K562 (cell line): ENCODE measurements around the gene CMBL. TPM values are rescaled to one million over a fixed set of nuclear protein-coding genes. Genes with fewer than 3 reads are reported as not detected.

Source experiments
- FIP1L1 ChIP-seq: fragments of 200-400 bp; formaldehyde crosslinking; IDR thresholded peaks from 2 replicates; pipeline ENCODE4 v1.6.1; 2018; ENCODE audit warnings: mild to moderate bottlenecking, low read depth, low read length; ENCODE audit not compliant: poor library complexity, severe bottlenecking
- FUS ChIP-seq: fragments of 200-400 bp; formaldehyde crosslinking; optimal IDR thresholded peaks from 2 replicates; pipeline ENCODE3; 2017; ENCODE audit warnings: low read depth, low read length
- HCFC1 ChIP-seq: IDR thresholded peaks from 2 replicates; pipeline ENCODE4 v1.6.1; 2012; ENCODE audit warnings: low read depth, low read length, improper control_type of control experiment
- MXI1 ChIP-seq: IDR thresholded peaks from 2 replicates; pipeline ENCODE4 v1.6.1; 2011; ENCODE audit warnings: low read depth, mild to moderate bottlenecking, improper control_type of control experiment, low read length
- NFE2 ChIP-seq: IDR thresholded peaks from 2 replicates; pipeline ENCODE4 v1.6.1; 2014; ENCODE audit warnings: antibody characterized with exemption, low read depth
- PKNOX1 ChIP-seq: fragments of 450-650 bp; IDR thresholded peaks from 2 replicates; pipeline ENCODE4 v1.6.1; 2016
- PML ChIP-seq: IDR thresholded peaks from 2 replicates; pipeline ENCODE4 v1.6.1; 2012; ENCODE audit warnings: low read length, inconsistent platforms
- SIN3B ChIP-seq: fragments of 450-650 bp; IDR thresholded peaks from 2 replicates; pipeline ENCODE4 v1.6.1; 2017; ENCODE audit warnings: low read depth, mild to moderate bottlenecking, moderate library complexity
- SREBF2 ChIP-seq: sonication (generic); formaldehyde crosslinking; IDR thresholded peaks from 2 replicates; pipeline ENCODE4 v1.4.0; 2020; ENCODE audit warnings: mild to moderate bottlenecking, missing genetic modification reagents
- SRSF1 ChIP-seq: fragments of 200-400 bp; formaldehyde crosslinking; IDR thresholded peaks from 2 replicates; pipeline ENCODE4 v1.6.1; 2017; ENCODE audit warnings: mild to moderate bottlenecking, low read depth, low read length, moderate library complexity
- STAT5A ChIP-seq: IDR thresholded peaks from 2 replicates; pipeline ENCODE4 v1.6.1; 2012; ENCODE audit warnings: low read length, inconsistent platforms, borderline replicate concordance
- XRCC5 ChIP-seq: fragments of 200-400 bp; formaldehyde crosslinking; IDR thresholded peaks from 2 replicates; pipeline ENCODE4 v1.6.1; 2017; ENCODE audit warnings: low read depth, mild to moderate bottlenecking, low read length
- polyA plus RNA-seq, 8 experiments: library from polyadenylated mRNA; depleted of rRNA in 4 of 8; stranded (reverse) in 5 of 8; unstranded in 3 of 8; fragments of >200 nt; fragmentation: Nextera tagmentation in 2 of 8; fragmentation: Illumina TruSeq in 1 of 8; extraction: Ambion mirVana in 2 of 8; extraction: Trizol in 1 of 8; gene quantifications; 2 replicates each; pipeline versions ENCODE4 v1.2.1 to v1.2.3, GENCODE V29; 2011 to 2014; ENCODE audit warnings: inconsistent platforms in 1 of 8, missing spikeins in 1 of 8
- total RNA-seq, 7 experiments: library from RNA; depleted of rRNA in 6 of 7; stranded (reverse); fragments of >200 nt in 6 of 7; fragmentation: Illumina TruSeq in 2 of 7; extraction: Trizol in 2 of 7; gene quantifications; 2 replicates each; pipeline versions ENCODE4 v1.2.1 to v1.2.3, GENCODE V29; 2011 to 2021; ENCODE audit warnings: low replicate concordance in 1 of 7
- TF ChIP-seq, protein P1 (sequence below), 2 experiments: fragments of 450-650 bp; IDR thresholded peaks; 2 replicates each; pipeline ENCODE4 v1.6.1; 2018; ENCODE audit warnings: mild to moderate bottlenecking in 2 of 2, low read depth in 1 of 2; ENCODE audit not compliant: partially characterized antibody in 2 of 2
- TF ChIP-seq, protein P2 (sequence below): fragments of 250-450 bp; sonication (Bioruptor Pico); IDR thresholded peaks from 2 replicates; pipeline ENCODE4 v1.8.0; 2022; ENCODE audit warnings: moderate library complexity, mild to moderate bottlenecking, inconsistent platforms
- TF ChIP-seq, protein P3 (sequence below): sonication (generic); formaldehyde crosslinking; IDR thresholded peaks from 2 replicates; pipeline ENCODE4 v1.9.0; 2022; ENCODE audit warnings: mild to moderate bottlenecking, missing genetic modification reagents

CMBL gene
- total and polyA plus RNA-seq, 9 of the 15 experiments (the other 6 are each of a cell fraction or from before 2014, with no cell fraction given): 22.6 to 192 (median 71.1) TPM

DNA sequence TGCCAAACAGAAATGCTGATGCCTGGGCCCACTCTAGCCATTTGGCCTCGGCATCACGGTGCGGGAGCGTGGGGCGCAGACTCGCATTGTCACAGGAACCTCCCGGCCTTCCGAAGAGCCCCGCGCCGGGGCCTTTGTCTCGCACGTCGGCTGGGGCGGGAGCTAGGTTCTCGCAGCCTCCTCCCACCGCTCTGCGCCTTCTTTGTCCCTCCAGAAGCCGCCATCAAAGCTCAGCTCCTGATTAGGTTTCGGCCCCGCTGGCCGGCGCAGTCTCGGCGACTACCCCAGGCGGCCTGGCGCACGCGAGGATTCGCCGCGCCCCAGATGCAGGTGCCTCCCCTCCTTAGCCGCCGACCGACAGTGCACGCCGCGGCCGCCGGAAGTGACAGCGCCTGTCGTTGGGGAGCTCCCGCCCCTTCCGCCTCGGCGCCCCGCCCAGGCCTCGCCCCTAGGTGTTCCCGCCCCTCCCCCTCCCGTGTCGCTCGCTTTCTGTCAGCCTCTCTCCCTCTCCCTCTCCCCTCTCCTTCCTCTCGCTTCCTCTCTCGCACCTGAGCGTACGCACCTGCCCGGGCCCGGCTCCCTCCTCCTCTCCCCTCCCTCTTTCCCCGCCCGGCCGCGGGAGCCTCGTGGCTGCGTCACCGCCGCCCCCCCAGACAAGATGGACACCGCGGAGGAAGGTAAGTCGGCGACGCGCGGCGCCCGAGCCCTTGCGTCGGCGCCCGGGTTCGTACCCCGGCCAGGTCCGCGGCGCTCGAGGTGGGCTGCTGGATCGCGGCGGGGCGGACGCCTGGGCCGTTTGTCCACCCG lies 45.7 kb upstream of the CMBL start, which contains the start of gene MARCHF6 (continued):
- TF ChIP-seq, protein P1, sequence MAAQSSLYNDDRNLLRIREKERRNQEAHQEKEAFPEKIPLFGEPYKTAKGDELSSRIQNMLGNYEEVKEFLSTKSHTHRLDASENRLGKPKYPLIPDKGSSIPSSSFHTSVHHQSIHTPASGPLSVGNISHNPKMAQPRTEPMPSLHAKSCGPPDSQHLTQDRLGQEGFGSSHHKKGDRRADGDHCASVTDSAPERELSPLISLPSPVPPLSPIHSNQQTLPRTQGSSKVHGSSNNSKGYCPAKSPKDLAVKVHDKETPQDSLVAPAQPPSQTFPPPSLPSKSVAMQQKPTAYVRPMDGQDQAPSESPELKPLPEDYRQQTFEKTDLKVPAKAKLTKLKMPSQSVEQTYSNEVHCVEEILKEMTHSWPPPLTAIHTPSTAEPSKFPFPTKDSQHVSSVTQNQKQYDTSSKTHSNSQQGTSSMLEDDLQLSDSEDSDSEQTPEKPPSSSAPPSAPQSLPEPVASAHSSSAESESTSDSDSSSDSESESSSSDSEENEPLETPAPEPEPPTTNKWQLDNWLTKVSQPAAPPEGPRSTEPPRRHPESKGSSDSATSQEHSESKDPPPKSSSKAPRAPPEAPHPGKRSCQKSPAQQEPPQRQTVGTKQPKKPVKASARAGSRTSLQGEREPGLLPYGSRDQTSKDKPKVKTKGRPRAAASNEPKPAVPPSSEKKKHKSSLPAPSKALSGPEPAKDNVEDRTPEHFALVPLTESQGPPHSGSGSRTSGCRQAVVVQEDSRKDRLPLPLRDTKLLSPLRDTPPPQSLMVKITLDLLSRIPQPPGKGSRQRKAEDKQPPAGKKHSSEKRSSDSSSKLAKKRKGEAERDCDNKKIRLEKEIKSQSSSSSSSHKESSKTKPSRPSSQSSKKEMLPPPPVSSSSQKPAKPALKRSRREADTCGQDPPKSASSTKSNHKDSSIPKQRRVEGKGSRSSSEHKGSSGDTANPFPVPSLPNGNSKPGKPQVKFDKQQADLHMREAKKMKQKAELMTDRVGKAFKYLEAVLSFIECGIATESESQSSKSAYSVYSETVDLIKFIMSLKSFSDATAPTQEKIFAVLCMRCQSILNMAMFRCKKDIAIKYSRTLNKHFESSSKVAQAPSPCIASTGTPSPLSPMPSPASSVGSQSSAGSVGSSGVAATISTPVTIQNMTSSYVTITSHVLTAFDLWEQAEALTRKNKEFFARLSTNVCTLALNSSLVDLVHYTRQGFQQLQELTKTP (IDR thresholded peaks at IDR 0.05; ENCODE audit: low read depth in 1 of 2, partially characterized antibody in 2 of 2): peak in 1 of 2 experiments; percentile 13
- peak; percentile 86 for TF ChIP-seq PKNOX1
- TF ChIP-seq, protein P2, sequence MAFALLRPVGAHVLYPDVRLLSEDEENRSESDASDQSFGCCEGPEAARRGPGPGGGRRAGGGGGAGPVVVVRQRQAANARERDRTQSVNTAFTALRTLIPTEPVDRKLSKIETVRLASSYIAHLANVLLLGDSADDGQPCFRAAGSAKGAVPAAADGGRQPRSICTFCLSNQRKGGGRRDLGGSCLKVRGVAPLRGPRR (CRISPR knock-in tag): no peak
- 0 out of 2 replicates have a peak, but pooled peaks have one; percentile 53 for TF ChIP-seq SREBF2
- TF ChIP-seq FUS: peak; percentile 52
- peak; percentile 90 for TF ChIP-seq FIP1L1
- TF ChIP-seq XRCC5: peak; percentile 88; the same call in 1 of the 2 replicates
- TF ChIP-seq SRSF1: no peak
- TF ChIP-seq SIN3B: peak; percentile 65
- 0 out of 2 replicates have a peak, but pooled peaks have one; percentile 13 for TF ChIP-seq NFE2
- peak; percentile 31; the same call in 1 of the 2 replicates for TF ChIP-seq STAT5A
- TF ChIP-seq PML: peak; percentile 92
- TF ChIP-seq, protein P3, sequence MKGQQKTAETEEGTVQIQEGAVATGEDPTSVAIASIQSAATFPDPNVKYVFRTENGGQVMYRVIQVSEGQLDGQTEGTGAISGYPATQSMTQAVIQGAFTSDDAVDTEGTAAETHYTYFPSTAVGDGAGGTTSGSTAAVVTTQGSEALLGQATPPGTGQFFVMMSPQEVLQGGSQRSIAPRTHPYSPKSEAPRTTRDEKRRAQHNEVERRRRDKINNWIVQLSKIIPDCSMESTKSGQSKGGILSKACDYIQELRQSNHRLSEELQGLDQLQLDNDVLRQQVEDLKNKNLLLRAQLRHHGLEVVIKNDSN (CRISPR knock-in tag): no peak; the same call in 1 of the 2 replicates
- peak; percentile 66 for TF ChIP-seq HCFC1
- TF ChIP-seq MXI1: peak; percentile 63; the same call in 1 of the 2 replicates
